GM18519 (cell line): Measurements from ENCODE around the gene KIAA0408.
"Not testable (repeated sequence)": the region's sequence is repeated elsewhere in the genome, so short reads cannot be mapped to it uniquely, and the experiment has no call there.

Experiments
- ATAC-seq: cut with Tn5 transposase; IDR thresholded peaks from one replicate; pipeline ENCODE4 v1.9.1; 2021; ENCODE audit warnings: mild to moderate bottlenecking, moderate library complexity; ENCODE audit not compliant: unreplicated experiment, low FRiP score

Gene KIAA0408

DNA sequence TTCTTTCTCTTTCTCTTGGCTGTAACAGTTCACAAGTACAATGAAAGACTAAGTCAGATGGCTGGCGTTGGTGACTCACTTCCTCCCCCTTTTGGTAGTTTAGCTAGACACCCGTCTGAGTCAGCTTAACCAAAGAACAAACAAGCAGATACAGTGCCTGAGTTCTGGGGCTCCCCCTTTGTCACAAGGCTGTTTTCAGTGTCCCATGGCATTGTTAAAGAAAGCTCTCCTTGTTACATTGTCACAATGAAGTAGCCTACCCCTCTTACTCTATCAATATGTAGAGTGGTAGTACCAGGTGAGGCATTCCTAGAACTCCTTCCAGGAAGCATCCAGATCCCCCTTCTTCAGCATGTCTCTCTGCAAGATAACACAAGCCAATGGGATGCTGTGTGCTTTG, 38.6 kb downstream of the KIAA0408 start:
- peak; percentile 100 for ATAC-seq

DNA sequence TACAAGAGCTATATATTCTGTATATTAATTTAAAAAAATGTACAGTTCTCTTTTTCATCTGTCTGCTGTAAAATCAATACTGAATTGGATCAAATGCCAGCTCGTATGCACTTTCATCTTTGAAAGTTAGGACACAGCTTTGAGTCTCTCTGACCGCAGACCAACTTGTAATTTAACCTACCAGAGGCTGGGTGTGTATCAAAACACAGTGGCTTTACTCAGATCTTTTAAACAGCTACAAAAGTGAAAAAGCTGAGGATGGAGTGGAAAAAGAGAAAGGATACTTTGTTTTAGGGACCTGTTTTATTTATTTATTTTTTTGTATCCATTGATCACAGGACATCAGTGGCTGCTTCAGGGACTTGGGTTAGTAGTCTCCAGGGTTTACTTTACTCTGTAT, 44.1 kb downstream of the KIAA0408 start:
- ATAC-seq = no peak

DNA sequence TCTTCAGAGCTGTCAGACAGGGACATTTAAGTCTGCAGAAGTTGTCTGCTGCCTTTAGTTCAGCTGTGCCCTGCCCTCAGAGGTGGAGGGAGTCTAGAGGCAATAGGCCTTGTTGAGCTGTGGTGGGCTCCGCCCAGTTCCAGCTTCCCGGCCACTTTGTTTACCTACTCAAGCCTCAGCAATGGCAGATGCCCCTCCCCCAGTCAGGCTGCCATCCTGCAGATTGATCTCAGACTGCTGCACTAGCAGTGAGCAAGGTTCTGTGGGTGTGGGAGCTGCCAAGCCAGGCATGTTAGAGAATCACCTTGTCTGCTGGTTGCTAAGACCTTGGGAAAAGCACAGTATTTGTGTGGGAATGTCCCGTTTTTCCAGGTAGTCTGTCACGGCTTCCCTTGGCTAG, 46.1 kb downstream of the KIAA0408 start:
- not testable (repeated sequence) for ATAC-seq

DNA sequence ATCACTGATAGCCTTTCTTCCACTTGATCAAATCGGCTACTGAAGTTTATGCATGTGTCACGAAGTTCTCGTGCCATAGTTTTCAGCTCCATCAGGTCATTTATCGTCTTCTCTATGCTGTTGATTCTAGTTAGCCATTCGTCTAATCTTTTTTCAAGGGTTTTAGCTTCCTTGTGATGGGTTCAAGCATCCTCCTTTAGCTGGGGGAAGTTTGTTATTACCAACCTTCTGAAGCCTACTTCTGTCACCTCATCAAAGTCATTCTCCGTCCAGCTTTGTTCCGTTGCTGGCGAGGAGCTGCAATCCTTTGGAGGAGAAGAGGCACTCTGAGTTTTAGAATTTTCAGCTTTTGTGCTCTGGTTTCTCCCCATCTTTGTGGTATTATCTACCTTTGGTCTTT, 47.2 kb downstream of the KIAA0408 start:
- not testable (repeated sequence) for ATAC-seq
